ENCODE data around the gene CLPTM1.
A peak's percentile ranks its signal among the peaks of the same experiment; 100 is the strongest.

The CLPTM1 gene

GRCh38 chr19:44948237-44948636 is 6.9 kb upstream of the CLPTM1 start:
- TF ChIP-seq, protein P1, sequence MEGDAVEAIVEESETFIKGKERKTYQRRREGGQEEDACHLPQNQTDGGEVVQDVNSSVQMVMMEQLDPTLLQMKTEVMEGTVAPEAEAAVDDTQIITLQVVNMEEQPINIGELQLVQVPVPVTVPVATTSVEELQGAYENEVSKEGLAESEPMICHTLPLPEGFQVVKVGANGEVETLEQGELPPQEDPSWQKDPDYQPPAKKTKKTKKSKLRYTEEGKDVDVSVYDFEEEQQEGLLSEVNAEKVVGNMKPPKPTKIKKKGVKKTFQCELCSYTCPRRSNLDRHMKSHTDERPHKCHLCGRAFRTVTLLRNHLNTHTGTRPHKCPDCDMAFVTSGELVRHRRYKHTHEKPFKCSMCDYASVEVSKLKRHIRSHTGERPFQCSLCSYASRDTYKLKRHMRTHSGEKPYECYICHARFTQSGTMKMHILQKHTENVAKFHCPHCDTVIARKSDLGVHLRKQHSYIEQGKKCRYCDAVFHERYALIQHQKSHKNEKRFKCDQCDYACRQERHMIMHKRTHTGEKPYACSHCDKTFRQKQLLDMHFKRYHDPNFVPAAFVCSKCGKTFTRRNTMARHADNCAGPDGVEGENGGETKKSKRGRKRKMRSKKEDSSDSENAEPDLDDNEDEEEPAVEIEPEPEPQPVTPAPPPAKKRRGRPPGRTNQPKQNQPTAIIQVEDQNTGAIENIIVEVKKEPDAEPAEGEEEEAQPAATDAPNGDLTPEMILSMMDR (IDR thresholded peaks at IDR 0.05; ENCODE audit: control insufficient read depth, insufficient read depth, low read depth, low read length, missing control alignments): no peak
- DNase-seq (ENCODE audit: low read depth): no peak
- H3K4me3 ChIP-seq (ENCODE audit: control insufficient read depth, low read depth, low read length): no peak overlapping the region

GRCh38 chr19:44948763-44949374 is 6.3 kb upstream of the CLPTM1 start:
- no peak overlapping the region for H3K4me3 ChIP-seq (ENCODE audit: control insufficient read depth, low read depth, low read length)
- no peak for DNase-seq (ENCODE audit: low read depth)
- TF ChIP-seq, protein P1 (IDR thresholded peaks at IDR 0.05; ENCODE audit: control insufficient read depth, insufficient read depth, low read depth, low read length, missing control alignments): no peak

GRCh38 chr19:44949550-44949949 is 5.6 kb upstream of the CLPTM1 start:
- H3K4me3 ChIP-seq (ENCODE audit: control insufficient read depth, low read depth, low read length): no peak overlapping the region
- TF ChIP-seq, protein P1 (IDR thresholded peaks at IDR 0.05; ENCODE audit: control insufficient read depth, insufficient read depth, low read depth, low read length, missing control alignments): no peak
- no peak for DNase-seq (ENCODE audit: low read depth)

DNA sequence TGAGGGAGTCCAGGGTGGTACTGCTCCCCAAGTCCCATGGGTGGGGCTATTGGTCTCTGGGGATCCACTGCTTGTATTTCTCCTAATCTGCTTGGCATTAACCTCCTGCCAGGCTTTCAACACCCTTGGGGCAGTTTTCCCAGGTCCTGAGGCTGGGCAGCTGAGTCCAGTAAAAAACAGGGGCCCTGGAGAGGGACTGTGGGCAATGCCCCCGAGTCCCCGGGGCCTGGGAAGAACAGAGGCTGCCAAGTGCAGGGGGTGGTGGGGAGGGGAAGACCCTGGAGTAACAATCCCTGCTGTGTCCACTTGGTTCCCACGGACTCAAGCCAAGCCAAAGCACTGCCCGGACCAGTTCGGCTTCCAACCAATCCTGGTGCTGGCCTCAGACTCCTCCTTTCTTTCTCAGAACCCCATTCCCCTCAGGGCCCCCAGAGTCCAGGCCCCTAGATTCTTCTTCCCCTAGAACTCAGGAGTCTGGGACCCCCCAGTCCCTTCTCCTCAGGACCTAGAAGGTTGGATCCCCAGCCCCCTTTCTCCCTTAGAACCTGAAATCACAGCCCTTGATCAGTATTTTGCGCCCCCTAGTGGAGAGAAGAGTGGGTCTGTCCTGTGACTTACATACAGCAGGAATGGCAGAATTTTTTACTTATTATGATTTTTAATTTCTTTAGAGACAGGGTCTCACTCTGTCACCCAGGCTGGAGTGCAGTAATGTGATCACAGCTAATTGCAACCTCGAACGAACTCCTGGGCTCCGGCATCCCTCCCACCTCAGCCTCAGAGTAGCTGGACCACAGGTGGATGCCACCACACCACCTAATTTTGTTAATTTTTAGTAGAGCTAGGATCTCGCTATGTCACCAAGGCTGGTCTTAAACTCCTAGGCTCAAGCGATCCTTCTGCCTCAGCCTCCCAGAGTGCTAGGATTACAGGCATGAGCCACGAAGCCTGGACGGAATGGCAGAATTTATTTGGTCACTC is 3.7 kb upstream of the CLPTM1 start:
- TF ChIP-seq, protein P1 (IDR thresholded peaks at IDR 0.05; ENCODE audit: control insufficient read depth, insufficient read depth, low read depth, low read length, missing control alignments): peak; percentile 84
- no peak overlapping the region for H3K4me3 ChIP-seq (ENCODE audit: control insufficient read depth, low read depth, low read length)
- DNase-seq (ENCODE audit: low read depth): peak; percentile 52

GRCh38 chr19:44954278-44954648 is 917 bp upstream of the CLPTM1 start:
- TF ChIP-seq, protein P1 (IDR thresholded peaks at IDR 0.05; ENCODE audit: control insufficient read depth, insufficient read depth, low read depth, low read length, missing control alignments): no peak
- no peak for DNase-seq (ENCODE audit: low read depth)
- peak overlapping the region; percentile 98 for H3K4me3 ChIP-seq (ENCODE audit: control insufficient read depth, low read depth, low read length)

DNA sequence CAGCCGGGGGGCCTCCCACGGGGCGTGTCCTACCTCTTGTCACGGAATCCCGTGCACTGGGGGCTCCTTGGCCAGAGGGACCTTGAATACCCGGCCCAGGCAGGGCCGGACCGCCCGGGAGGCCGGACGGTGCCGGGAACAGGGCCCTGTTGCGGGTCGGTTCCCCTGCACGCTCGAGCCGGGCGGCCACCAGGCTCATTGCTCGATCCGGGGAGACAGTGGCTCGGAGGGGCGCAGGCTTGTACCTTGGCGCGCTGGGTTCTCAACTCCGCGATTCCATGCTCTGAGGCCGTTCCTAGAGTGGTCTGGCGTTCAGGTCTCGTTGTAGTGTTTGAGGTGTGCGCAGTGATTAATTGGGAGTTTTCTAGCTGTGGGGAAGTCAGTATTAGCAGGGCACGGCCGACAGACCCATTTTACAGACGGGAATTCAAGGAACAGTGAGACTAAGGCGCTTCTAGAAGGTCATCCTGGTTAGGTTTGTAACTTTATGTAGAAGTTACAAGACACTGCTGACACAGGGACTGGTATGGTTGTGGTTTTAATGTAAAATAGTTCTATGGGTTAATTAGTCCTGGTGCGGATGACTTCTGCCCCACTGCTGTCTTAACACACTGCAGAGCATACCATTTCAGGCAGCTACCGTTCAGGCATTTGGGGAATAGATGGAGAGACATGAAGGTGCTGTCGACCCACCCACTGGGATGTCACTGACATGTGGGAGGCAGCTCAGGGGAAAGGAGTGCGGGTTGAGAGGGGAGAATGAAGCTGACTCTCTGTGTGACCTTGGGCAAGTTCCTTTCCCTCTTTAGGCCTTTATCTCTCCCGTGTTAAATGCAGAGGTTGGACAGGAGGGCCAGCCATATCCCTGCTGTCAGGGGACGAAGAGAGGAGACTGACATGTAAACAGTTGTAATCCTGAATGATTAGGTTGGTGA is 592 bp downstream of the CLPTM1 start:
- TF ChIP-seq, protein P1 (IDR thresholded peaks at IDR 0.05; ENCODE audit: control insufficient read depth, insufficient read depth, low read depth, low read length, missing control alignments): no peak
- DNase-seq (ENCODE audit: low read depth): no peak
- peak overlapping the region; percentile 98 for H3K4me3 ChIP-seq (ENCODE audit: control insufficient read depth, low read depth, low read length)
